ENCODE data around the gene SESTD1.

SESTD1 gene

DNA sequence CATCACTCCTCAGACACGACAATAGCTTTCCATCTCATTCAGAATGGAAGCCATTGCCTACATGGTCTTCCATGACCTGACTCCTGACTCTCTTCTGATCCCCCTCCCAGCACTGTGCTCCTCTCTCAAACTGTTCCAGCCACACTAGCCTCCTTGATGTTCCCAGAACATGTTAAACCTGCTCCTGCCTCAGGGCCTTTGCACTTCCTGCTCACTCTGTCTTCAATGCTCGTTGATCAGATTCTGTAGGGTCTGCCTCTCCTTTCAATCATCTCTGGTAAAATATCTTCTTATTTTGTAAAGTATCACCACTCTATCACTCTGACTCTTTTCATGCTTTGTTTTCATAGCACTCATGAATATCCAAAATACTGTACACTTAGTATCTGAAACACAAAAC is 84.9 kb downstream of the SESTD1 start:
- no peak for DNase-seq

GRCh38 chr2:179177694-179178093 is 86.9 kb downstream of the SESTD1 start:
- DNase-seq: no peak

DNA sequence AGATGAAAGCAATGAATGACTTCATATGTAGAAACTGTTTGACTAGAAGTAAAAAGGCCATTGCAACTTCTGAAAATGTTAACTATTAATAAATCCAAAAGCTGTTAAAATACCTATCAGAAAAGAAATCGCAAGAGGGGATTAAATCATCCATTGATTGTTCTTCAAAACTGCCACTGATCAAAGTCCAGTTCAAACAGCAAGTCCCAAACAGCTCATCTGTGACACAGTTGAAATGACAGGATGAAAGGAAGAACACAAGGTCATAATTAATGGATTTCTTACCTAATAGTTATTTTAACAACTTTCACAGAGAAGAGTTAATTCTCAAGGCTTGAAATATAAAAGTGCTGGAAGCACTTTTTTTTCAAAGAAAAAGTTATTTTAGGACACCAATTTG is 90.4 kb downstream of the SESTD1 start:
- no peak for DNase-seq

DNA sequence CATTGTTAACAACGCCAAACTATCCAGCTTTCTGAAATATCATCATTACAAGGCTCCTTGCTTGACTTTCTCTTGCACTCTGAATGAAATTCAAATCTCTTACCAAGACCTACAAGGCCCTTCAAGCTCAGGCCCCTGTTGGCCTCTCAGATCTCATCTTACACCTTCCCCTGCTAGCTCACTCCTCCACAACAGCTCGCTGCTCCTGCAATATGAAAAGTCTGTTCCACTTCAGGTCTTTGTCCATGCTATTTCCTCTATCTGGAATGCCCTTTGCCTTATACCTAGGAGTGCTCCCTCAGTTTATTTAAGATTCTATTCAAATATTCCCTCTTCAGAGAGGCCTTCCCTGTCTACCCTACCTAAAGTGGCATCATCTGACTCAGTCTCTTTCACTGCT is 91.7 kb downstream of the SESTD1 start:
- no peak for DNase-seq

- DNase-seq: no peak
These were observed 93.3 kb downstream of the SESTD1 start for GRCh38 chr2:179171371-179171770.

GRCh38 chr2:179170901-179171300 is 93.7 kb downstream of the SESTD1 start:
- DNase-seq: no peak

GRCh38 chr2:179165356-179166000 is 99.2 kb downstream of the SESTD1 start:
- no peak for DNase-seq

DNA sequence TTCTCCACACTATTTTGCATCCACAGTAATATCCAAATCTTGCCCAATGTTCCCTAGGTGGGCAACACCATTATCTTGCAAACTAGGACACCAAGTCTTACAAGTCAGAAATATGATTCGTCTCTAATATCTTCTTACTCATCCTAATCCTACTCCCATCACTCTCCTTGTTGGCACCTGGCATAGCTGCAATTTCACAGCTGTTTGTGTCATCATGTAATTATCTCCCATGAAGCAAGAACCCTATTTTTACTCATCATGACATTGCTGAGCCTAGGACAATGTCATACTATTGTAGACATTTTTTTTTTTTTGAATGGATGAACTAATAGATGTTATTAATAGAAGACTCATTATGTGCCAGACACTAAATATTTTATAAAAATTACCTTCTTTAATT is 123.4 kb downstream of the SESTD1 start:
- no peak for DNase-seq

- no peak for DNase-seq
These were observed 124.1 kb downstream of the SESTD1 start for GRCh38 chr2:179140571-179140970.

GRCh38 chr2:179139506-179139905 is 125.1 kb downstream of the SESTD1 start:
- DNase-seq: no peak

DNA sequence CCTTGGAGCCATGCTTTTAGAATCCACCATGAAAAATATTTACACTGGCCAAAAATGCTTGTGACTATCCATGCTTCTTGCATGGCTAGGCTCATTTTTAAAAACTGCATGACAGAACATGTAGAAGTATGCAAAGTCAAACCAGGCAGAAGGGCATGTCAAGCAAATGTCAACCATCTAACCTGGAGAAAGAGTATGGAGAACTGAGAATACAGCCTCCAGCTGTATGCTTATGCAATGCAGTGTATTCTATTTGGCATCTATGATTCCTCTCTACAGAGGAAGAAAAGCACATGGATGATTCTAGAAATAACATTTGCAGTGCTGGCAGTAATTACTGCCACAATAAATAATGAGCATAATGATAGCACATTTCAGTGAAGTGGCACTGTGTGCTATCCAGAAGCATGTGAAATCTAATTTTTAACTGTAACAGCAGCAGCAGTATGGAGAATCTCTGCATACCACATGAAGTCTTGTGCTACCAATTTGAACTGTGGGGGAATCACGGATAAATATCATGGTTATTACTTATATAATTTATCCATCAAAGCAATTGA is 127.4 kb downstream of the SESTD1 start:
- no peak for DNase-seq

DNA sequence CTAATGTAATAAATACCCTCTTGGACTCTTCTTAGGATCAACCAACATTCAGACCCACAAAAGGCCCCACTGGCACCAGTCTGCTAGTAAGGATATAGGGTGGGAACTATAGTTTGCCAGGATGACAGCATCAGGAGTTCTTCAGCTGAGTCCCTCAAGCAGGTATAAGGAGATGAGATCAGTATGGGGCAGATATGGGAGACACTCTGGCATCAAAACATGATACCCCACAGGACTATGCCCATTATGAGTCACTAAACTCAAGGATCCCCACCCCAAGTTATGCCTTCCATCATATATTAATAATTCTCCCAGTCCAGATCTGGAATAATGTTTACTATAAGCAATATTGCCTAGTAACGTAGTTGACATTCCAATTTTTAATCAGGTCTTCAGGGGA is 131.6 kb downstream of the SESTD1 start:
- no peak for DNase-seq

DNA sequence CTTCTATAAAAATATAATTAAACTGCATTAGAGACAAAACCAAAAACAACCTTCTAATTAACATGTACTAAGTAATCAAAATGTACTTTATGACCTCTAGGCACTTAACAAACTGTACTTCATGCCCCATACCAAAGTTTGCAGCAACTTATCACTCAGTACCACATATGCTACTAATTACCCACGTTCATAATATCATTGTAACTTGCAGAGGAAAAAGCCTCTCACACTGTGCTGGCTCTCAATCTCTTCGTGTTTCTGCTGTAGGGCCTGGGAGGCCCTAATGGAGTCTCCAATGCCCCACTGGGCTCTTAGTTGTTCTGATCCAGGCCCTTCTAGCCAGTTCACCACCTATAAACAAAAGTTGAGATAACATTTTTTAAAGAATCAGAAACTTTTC is 132.6 kb downstream of the SESTD1 start:
- DNase-seq: no peak

DNA sequence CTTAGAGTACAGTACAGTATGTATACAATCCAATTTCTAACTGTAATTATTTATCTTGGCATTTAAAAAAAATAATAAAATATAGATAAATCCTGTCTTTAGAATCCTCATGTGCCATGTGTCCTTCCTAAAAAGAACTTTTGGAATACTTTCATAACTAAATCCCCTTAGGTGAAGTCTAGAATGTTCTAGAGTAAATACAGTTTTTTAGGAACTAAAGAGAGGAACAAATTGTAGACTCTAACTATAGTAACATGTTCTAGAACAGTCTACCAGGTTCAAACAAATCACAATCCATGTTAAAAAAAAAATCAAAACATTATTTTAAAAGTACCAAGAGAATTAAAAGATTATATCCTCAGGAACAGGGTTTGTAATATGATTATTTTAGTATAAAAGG is 134.1 kb downstream of the SESTD1 start:
- no peak for DNase-seq

DNA sequence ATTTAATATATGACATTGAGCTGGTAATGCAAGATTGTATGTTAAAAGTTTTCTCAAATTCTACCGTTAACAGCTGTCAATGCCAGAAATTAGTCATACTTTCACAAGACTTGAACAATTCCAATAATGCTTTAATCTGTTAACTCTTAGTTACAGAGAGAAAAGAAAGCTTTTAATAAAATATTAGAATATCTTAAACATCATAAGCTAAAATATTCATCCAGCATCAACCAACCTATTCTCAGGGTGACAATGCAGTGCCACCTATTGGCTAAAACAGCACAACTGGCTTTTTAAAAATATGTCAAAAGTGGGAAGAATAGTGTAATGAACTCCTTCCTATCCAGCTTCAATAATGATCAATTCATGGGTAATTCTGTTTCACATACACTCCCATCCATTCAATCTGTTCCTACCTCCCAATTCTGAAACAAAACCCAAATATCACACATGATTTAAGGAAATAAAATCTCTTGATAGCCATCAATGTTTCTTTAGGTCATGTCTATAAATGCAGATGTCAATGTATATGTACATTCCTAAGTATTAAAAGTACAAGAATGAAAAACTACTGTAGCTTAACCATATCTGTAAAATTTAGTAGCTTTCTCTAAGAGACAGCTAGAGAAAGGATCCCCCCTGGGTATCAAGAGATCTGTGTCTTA is 134.9 kb downstream of the SESTD1 start:
- no peak for DNase-seq

DNA sequence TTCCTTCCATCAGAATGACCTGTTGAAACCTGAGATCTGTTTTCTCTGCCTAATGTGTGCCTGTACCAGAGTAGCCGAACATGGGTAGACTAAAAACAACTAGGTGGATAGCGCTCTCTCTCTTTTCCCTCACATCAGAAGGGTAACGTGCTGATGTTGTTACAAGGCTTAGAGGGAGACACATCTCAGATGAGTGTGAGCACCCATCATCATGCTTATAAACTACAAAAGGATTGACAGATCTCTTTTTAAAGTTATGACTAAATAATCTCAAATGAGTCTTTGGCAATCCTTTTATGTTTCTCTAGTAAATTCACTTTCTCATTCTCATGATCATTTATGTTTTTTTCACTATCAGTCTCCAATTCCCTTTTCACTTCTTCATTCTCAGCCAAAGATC is 139.2 kb downstream of the SESTD1 start:
- DNase-seq: no peak

DNA sequence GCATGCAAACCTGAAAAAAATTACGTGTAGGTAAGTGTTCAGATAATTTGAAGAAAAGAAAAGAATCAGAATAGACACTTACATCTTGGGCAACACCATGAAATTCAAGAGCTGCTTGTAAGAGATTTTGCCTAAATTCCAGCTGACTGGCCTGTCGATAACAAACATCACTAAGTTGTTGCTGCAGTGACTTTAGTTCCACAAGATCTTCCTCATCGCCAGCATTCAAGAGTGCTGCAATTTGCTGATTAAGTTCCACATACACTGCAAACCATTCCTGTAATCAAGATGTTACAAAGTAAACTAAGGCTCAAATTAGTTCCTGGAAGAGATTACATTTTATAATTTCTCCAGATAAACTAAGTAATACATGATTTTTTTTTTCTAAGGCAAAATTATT is 140.3 kb downstream of the SESTD1 start:
- no peak for DNase-seq

GRCh38 chr2:179123272-179123662 is 141.4 kb downstream of the SESTD1 start:
- DNase-seq: no peak

GRCh38 chr2:179107737-179108136 is 156.9 kb downstream of the SESTD1 start:
- DNase-seq: no peak

DNA sequence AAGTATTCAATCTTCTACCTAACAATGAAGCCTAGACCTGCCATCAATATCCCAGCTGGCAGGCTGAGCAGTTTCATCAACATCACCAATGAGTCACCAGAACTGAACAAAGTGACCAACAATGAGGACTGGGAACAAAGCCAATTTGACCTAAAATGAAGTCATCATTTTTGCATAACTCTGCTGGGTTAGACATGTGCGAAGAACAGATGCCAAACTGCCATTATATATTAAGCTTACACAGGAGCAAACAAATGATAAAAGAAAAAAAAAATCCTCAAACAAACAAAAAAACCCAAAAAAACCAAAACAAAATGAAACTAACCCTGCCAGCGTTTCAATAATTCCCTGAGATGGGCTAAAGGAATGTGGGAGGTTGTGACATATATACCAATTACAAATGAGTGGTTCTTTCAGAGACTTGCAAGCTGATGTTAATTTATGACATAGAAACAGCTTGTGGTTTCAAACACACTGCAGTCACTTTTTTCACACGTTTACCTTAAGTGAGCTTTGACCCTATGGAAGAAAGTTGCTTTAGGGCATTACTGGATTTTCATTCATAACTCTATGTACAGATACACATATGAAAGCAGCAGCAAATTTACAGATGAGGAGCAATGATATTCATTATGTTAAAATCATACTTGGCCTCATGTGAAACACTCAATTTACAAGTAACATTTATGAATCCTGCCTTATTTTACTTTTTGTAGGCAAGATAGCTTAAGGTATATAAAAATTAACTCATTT is 157.8 kb downstream of the SESTD1 start:
- peak; percentile 59 for DNase-seq

GRCh38 chr2:179106342-179106675 is 158.3 kb downstream of the SESTD1 start:
- DNase-seq: no peak

GRCh38 chr2:179104736-179105135 is 159.9 kb downstream of the SESTD1 start:
- DNase-seq: no peak

- no peak for DNase-seq
These were observed 166.4 kb downstream of the SESTD1 start for GRCh38 chr2:179098080-179098689.

DNA sequence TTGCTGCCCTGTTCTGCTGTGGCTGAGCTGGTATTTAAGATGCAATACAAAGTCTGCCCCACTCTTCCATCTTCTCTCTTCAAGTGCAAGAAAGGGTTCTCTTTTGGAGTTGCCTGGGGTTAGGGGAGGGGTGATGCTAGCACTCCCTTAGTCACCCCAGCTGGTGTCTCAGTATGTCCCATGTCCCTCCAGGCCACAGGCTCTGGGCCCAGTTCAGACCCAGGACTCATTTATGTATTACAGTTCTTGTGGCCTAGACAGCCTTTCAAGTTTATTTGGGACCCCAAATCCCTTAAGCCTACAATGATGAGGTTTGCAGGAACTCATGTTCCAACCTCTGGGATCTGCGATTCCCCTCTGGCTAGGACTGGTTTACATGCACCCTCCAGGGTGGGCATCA is 167.5 kb downstream of the SESTD1 start:
- DNase-seq: no peak

Measured in DMS 273 treated with DMSO at 0.1 percent for 48 hours (cell line).